T47D (cell line): ENCODE data around the gene KCNS3.

Source experiments
- DNase-seq, 2 experiments: peaks; one replicate each; pipeline versions ENCODE4 v3.0.0 to v3.0.0-alpha.2; 2011 to 2012; ENCODE audit warnings: low read depth in 1 of 2, low spot score in 1 of 2
- JUND ChIP-seq: IDR thresholded peaks from 2 replicates; pipeline ENCODE4 v1.6.1; 2012; ENCODE audit warnings: low read depth
- in situ Hi-C: cut with HindIII; loops from 2 replicates; pipeline ENCODE4 v1.10.0; 2016; ENCODE audit warnings: low sequenced_read_pairs, low pct_unique_long_range_greater_than_20kb

Gene KCNS3

GRCh38 chr2:17857021-17857420 lies 21.4 kb upstream of the KCNS3 start:
- no peak for TF ChIP-seq JUND
- peak in 1 of 2 experiments; percentile 1 for DNase-seq
- in situ Hi-C loops: no loop called here

GRCh38 chr2:17858064-17858463 lies 20.4 kb upstream of the KCNS3 start:
- no peak for TF ChIP-seq JUND
- no peak for DNase-seq
- in situ Hi-C loops: no loop called here

GRCh38 chr2:17863539-17863938 lies 14.9 kb upstream of the KCNS3 start:
- no peak for TF ChIP-seq JUND
- in situ Hi-C loops: no loop called here

GRCh38 chr2:17864676-17865075 lies 13.8 kb upstream of the KCNS3 start:
- in situ Hi-C loops: no loop called here
- TF ChIP-seq JUND: no peak

More at GRCh38 chr2:17863539-17863938, 14.9 kb upstream of the KCNS3 start:
- DNase-seq: no peak

GRCh38 chr2:17867133-17867532 lies 11.3 kb upstream of the KCNS3 start:
- TF ChIP-seq JUND: no peak
- in situ Hi-C loops: no loop called here
- DNase-seq: no peak

More at GRCh38 chr2:17864676-17865075, 13.8 kb upstream of the KCNS3 start:
- DNase-seq: no peak

- no peak for DNase-seq
- in situ Hi-C loops: no loop called here
- TF ChIP-seq JUND: no peak
Measured at GRCh38 chr2:17869128-17869527, 9.3 kb upstream of the KCNS3 start.

GRCh38 chr2:17871639-17872038 lies 6.8 kb upstream of the KCNS3 start:
- in situ Hi-C loops: no loop called here
- TF ChIP-seq JUND: no peak
- no peak for DNase-seq

GRCh38 chr2:17873021-17873420 lies 5.4 kb upstream of the KCNS3 start:
- TF ChIP-seq JUND: no peak
- in situ Hi-C loops: no loop called here
- DNase-seq: no peak

- in situ Hi-C loops: no loop called here
- TF ChIP-seq JUND: no peak
- no peak for DNase-seq
Measured at GRCh38 chr2:17876590-17876989, 1.9 kb upstream of the KCNS3 start.

GRCh38 chr2:17877811-17878280 lies 621 bp upstream of the KCNS3 start:
- in situ Hi-C loops: no loop called here
- no peak for TF ChIP-seq JUND
- peak in 1 of 2 experiments; percentile 12 for DNase-seq

- no peak for TF ChIP-seq JUND
- peak; percentile 60 to 87 for DNase-seq
- in situ Hi-C loops: no loop called here
Measured at GRCh38 chr2:17879137-17879912, 858 bp downstream of the KCNS3 start.

- in situ Hi-C loops: no loop called here
- no peak for TF ChIP-seq JUND
- peak; percentile 4 to 42 for DNase-seq
Measured at GRCh38 chr2:17879913-17880274, 1.4 kb downstream of the KCNS3 start.

GRCh38 chr2:17892770-17893534 lies 14.5 kb downstream of the KCNS3 start:
- DNase-seq: peak in 1 of 2 experiments; percentile 40
- in situ Hi-C loops: no loop called here
- TF ChIP-seq JUND: no peak
